Fibroblast of pulmonary artery (primary cell): ENCODE results near the gene LSM14B.
A peak's percentile ranks its signal among the peaks of the same experiment; 100 is the strongest.

Source experiments
- DNase-seq: peaks from one replicate; pipeline ENCODE4 v3.0.0-alpha.2; 2010; ENCODE audit warnings: low read depth
- H3K4me3 ChIP-seq: replicated peaks from 2 replicates; pipeline ENCODE4 v1.5.1; 2011; ENCODE audit warnings: low read depth, mild to moderate bottlenecking, control low read depth, low read length, moderate library complexity
- CTCF ChIP-seq: IDR thresholded peaks from 2 replicates; pipeline ENCODE4 v1.5.1; 2011; ENCODE audit warnings: mild to moderate bottlenecking, control low read depth, low read length, inconsistent platforms; ENCODE audit errors: missing control alignments

Gene LSM14B

GRCh38 chr20:62181808-62182207 lies 59.5 kb downstream of the LSM14B start:
- TF ChIP-seq CTCF: no peak
- H3K4me3 ChIP-seq: peak overlapping the region; percentile 93
- no peak for DNase-seq

- peak; percentile 95 for DNase-seq
- peak within 1 kb of the TSS; percentile 93 for H3K4me3 ChIP-seq
- no peak for TF ChIP-seq CTCF
These were observed 60.5 kb downstream of the LSM14B start, which contains the start of gene MTG2 for GRCh38 chr20:62182469-62183425. MTG2 (plus strand) TSS chr20:62183028; CDS start chr20:62193421, 10,393 bp downstream.

GRCh38 chr20:62183426-62184142 lies 61.3 kb downstream of the LSM14B start:
- TF ChIP-seq CTCF: no peak
- no peak for DNase-seq
- peak overlapping the region; percentile 93 for H3K4me3 ChIP-seq
